Umbilical cord (tissue), 2 donors: Measurements from ENCODE around the gene ZFAND2B. TPM values are rescaled to one million over a fixed set of nuclear protein-coding genes. Genes with fewer than 3 reads are reported as not detected.
"Not testable (repeated sequence)": the region's sequence is repeated elsewhere in the genome, so short reads cannot be mapped to it uniquely, and the experiment has no call there.

ENCODE experiments used
- DNase-seq: peaks from one replicate; pipeline ENCODE4 v3.0.0-alpha.2; 2015; ENCODE audit warnings: low spot score
- total RNA-seq: library from RNA; depleted of rRNA; stranded (reverse); fragments of >200 nt; gene quantifications from one replicate; pipeline ENCODE4 v1.2.3, GENCODE V29; 2014; ENCODE audit warnings: low replicate concordance; ENCODE audit not compliant: insufficient read depth

ZFAND2B gene
- total RNA-seq, 1 donor from 2014 or later: 20.5 TPM

GRCh38 chr2:219175928-219176817, 30.4 kb upstream of the ZFAND2B start:
- DNase-seq: peak; percentile 49

- DNase-seq: peak; percentile 92
Measured at GRCh38 chr2:219176818-219177551, 29.6 kb upstream of the ZFAND2B start, which contains the start of gene CNPPD1. TSS of gene CNPPD1 (minus strand) at chr2:219176925. CDS start at chr2:219176828, 97 bp downstream.

- peak; percentile 94 for DNase-seq
Measured at GRCh38 chr2:219177552-219178376, 28.8 kb upstream of the ZFAND2B start, which contains the start of gene RETREG2. TSS of gene RETREG2 (plus strand) at chr2:219178275. CDS start at chr2:219178353, 78 bp downstream.

GRCh38 chr2:219178377-219179175, 28.0 kb upstream of the ZFAND2B start:
- DNase-seq: no peak

- DNase-seq: no peak
Measured at GRCh38 chr2:219179601-219180465, 26.7 kb upstream of the ZFAND2B start.

- DNase-seq: no peak
Measured at GRCh38 chr2:219180961-219181360, 25.6 kb upstream of the ZFAND2B start.

GRCh38 chr2:219181531-219181930, 25.1 kb upstream of the ZFAND2B start:
- no peak for DNase-seq

- no peak for DNase-seq
Measured at GRCh38 chr2:219182331-219183150, 24.0 kb upstream of the ZFAND2B start.

GRCh38 chr2:219183151-219183772, 23.3 kb upstream of the ZFAND2B start:
- DNase-seq: no peak

GRCh38 chr2:219184121-219184520, 22.5 kb upstream of the ZFAND2B start:
- no peak for DNase-seq

- no peak for DNase-seq
Measured at GRCh38 chr2:219186754-219187456, 19.7 kb upstream of the ZFAND2B start.

- DNase-seq: no peak
Measured at GRCh38 chr2:219197388-219197787, 9.2 kb upstream of the ZFAND2B start.

- no peak for DNase-seq
Measured at GRCh38 chr2:219198974-219199373, 7.6 kb upstream of the ZFAND2B start.

GRCh38 chr2:219199470-219200211, 6.9 kb upstream of the ZFAND2B start:
- no peak for DNase-seq

GRCh38 chr2:219200502-219201326, 5.9 kb upstream of the ZFAND2B start:
- DNase-seq: not testable (repeated sequence)

- not testable (repeated sequence) for DNase-seq
Measured at GRCh38 chr2:219201331-219201730, 5.3 kb upstream of the ZFAND2B start.
